Stimulated activated memory B cell treated with anti-CD40 and anti-IgM and Interleukin-4, amounts not matched to agents 10 μg/mL and 1 μg/mL and 100 μg/mL, for 72 hours (primary cell): ENCODE results near the gene RIN1.

ENCODE experiments used
- ATAC-seq: fragments of 150-1000 bp; cut with Tn5 transposase; 2 replicates; pipeline ENCODE4 v1.10.0; 2021
- H3K27ac Mint-ChIP-seq: one replicate; pipeline ENCODE4 v1.8.0; 2022; ENCODE audit warnings: mild to moderate bottlenecking, mixed read lengths
- H3K27me3 Mint-ChIP-seq: one replicate; pipeline ENCODE4 v1.8.0; 2022; ENCODE audit warnings: mixed read lengths
- H3K36me3 Mint-ChIP-seq: one replicate; pipeline ENCODE4 v1.8.0; 2022; ENCODE audit warnings: mixed read lengths
- H3K4me1 Mint-ChIP-seq: one replicate; pipeline ENCODE4 v1.8.0; 2022; ENCODE audit warnings: mixed read lengths
- H3K4me3 Mint-ChIP-seq: one replicate; pipeline ENCODE4 v1.8.0; 2022; ENCODE audit warnings: mild to moderate bottlenecking, moderate library complexity, mixed read lengths
- H3K9me3 Mint-ChIP-seq: one replicate; pipeline ENCODE4 v1.8.0; 2022; ENCODE audit warnings: mixed read lengths

Gene RIN1

DNA sequence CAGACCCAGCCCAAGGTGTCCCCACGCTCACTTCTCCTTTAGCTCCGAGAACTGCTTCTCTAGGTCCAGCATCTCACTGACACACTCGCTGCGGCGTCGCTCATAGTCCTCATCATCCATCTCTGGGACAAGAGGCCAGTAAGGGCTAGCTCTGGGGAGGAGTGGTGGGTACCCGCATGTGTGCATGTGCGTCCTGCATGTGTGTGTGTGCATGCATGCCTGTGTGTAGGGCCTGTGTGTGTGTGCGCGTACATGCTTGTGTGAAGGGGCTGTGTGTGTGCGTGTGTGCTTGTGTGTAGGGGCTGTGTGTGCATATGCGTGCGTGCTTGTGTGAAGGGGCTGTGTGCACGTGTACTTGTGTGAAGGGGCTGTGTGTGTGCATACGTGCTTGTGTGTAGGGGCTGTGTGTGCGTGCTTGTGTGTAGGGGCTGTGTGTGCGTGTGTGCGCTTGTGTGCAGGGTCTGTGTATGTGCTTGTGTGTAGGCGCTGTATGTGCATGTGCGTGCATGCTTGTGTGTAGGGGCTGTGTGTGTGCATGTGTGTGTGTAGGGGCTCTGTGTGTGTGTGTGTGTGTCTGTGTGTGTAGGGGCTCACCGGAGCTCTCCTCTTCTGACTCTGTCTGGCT lies 5.4 kb upstream of the RIN1 start:
- peaks cover 56% of the 10 kb centered on the region for H3K4me1 Mint-ChIP-seq
- no peak overlapping the region for H3K27ac Mint-ChIP-seq
- H3K9me3 Mint-ChIP-seq, result no peaks in the 10 kb centered on the region
- no peak for ATAC-seq
- no peak overlapping the region for H3K4me3 Mint-ChIP-seq
- peaks cover 56% of the 10 kb centered on the region for H3K36me3 Mint-ChIP-seq
- H3K27me3 Mint-ChIP-seq, result peaks cover under 1% of the 10 kb centered on the region

DNA sequence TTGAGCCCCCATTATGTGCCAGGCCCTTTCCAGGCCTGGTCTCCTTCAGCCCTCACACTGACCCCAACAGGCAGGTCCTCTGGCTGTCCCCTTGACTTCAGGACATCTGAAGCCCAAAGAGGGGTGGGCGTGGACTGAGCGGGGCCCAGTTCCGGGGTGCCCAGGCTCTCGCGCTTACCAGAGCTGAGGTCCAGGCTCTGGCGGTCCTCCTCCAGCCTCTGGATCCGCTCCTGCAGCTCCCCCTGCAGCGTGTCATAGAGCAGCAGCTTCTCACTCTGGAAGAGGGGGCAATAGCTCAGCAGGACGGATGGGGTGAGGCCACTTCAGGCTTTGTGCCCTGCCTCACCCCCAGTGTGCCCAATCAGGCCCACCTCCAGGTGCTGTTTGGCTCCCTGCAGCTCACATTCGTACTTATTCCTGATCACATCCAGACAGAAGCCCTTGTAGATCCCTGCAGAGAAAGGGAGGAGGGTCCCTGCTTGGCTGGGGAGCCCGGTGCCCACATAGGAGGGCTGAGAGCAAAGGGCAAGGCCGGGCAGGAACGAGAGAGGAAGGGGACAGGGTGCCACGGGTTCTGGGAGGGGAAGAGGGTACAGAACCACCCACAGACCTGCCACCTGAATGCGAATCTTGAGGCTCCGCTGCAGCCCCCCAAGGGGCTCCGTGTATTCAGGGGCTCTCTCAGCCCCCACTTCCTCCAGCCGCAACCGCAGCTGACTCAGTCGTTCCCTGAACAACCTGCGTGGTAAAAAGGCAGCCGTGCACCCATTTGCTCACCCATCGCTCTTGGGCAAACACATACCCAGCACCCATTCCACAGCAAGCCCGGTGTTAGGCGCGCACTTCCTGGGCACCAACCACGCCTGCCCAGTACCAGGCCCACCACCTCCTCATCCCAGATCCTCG lies 4.6 kb upstream of the RIN1 start:
- H3K4me3 Mint-ChIP-seq, result no peak overlapping the region
- no peak overlapping the region for H3K27ac Mint-ChIP-seq
- ATAC-seq, result no peak
- peaks cover 64% of the 10 kb centered on the region for H3K4me1 Mint-ChIP-seq
- peaks cover 8% of the 10 kb centered on the region for H3K27me3 Mint-ChIP-seq
- no peaks in the 10 kb centered on the region for H3K9me3 Mint-ChIP-seq
- H3K36me3 Mint-ChIP-seq, result peaks cover 56% of the 10 kb centered on the region

DNA sequence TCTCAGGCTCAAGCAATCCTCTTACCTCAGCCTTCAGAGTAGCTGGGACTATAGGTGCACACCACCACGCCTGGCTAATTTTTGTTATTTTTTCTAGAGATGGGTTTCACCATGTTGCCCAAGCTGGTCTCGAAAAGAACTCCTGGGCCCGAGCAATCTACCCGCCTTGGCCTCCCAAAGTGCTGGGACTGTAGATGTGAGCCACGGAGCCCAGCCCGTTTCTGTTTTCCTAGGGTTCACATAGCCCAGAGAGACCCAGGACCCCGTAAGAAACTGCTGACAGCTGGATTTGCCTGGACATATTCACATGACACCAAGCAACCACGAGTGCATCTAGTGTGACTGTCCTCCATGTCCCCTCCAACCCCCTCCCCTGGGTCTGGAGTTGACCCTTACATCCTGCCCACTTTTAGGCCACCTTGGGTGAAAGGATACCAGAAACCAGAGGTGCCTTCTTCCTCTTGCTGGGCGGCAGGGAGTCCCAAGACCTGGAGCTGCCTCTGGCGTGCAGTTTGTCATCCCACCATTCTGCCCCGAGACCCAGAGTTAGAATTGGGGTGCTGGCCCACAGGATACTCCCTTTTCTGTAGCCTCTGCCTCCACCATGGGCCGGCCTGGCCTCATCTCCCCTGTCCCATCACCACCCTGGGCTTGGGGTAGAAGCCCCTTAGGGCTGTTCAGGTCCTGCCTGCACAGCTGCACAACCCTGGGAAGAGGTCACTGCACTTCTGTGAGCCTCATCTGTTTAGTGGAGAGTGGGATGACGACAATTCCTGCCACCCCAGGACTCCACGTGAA lies 3.7 kb upstream of the RIN1 start:
- Mint-ChIP-seq H3K4me3 (no peak overlapping the region), H3K27ac (no peak overlapping the region), H3K36me3 (peaks cover 56% of the 10 kb centered on the region), H3K27me3 (peaks cover 9% of the 10 kb centered on the region), H3K9me3 (no peaks in the 10 kb centered on the region), H3K4me1 (peaks cover 64% of the 10 kb centered on the region)
- no peak for ATAC-seq

DNA sequence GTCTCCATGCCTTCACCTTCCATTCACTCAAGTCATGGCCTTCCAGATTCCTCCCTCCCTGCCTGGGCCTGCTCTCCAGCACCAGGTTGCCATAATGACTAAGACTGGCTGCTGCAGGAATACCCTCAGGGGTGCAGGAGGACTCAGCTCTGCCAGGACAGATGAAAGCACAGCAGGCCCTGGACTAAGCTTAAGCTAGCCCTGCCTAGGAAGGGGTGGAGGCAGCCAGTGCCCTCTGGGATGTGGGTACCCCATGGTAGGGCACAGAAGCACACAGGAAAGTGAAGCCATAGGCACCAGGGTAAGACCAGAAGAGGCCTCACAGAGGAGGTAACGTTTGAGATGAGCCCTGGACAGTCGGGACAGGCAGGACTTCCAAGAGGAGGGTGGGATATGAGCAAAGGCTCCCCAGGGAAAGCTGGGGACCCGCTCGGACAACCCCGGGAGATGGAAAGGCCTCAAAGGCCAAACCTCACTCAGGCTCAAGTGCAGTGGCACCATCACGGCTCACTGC lies 3.0 kb upstream of the RIN1 start:
- no peak for ATAC-seq
- Mint-ChIP-seq H3K4me3 (no peak overlapping the region), H3K4me1 (peaks cover 57% of the 10 kb centered on the region), H3K36me3 (peaks cover 56% of the 10 kb centered on the region), H3K27me3 (peaks cover 9% of the 10 kb centered on the region), H3K27ac (no peak overlapping the region), H3K9me3 (no peaks in the 10 kb centered on the region)

DNA sequence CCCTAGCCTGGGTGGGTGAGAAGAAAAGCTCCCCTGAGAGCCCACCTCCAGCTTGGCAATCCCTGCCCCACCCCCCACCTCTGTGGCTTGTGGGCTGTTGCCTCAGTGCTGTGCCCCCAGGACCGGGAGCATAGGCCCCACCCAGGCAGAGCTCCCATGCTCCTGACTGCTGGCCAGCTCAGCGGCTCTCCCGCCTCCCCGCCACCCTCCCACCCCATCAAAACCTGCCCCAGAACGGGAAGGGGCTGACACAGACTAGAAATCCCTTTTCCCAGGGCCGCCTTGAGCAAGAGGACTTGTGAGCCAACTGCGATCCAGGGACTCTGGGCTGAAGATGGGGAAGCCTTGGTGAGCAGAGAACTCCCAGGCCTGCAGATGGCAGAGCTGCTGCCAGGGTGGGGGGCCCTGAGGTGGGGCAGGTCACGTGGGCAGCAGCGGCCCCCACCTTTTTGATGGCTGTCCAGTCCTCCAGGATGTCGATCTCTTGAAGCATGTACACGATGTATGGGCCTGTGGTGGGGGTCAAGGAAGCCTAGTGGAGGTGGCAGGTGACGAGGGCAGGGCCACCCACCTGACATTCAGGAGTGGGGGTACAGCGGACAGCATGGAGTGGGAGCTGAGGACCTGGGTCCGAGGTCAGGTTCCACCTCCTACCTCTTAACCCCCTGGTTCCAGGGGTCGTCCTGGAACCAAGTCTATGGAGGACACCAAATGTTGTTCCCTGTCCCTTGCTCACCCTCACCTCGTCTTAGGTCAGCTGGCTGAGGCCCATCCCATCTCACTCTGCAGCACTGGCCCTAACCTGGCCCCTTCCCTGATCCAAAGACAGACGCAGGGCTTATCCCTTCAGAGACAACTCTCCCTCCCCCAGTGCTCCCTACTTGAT lies 2.3 kb upstream of the RIN1 start:
- no peak for ATAC-seq
- Mint-ChIP-seq H3K4me1 (peaks cover 52% of the 10 kb centered on the region), H3K36me3 (peaks cover 56% of the 10 kb centered on the region), H3K9me3 (no peaks in the 10 kb centered on the region), H3K27me3 (peaks cover 9% of the 10 kb centered on the region), H3K4me3 (no peak overlapping the region), H3K27ac (no peak overlapping the region)

DNA sequence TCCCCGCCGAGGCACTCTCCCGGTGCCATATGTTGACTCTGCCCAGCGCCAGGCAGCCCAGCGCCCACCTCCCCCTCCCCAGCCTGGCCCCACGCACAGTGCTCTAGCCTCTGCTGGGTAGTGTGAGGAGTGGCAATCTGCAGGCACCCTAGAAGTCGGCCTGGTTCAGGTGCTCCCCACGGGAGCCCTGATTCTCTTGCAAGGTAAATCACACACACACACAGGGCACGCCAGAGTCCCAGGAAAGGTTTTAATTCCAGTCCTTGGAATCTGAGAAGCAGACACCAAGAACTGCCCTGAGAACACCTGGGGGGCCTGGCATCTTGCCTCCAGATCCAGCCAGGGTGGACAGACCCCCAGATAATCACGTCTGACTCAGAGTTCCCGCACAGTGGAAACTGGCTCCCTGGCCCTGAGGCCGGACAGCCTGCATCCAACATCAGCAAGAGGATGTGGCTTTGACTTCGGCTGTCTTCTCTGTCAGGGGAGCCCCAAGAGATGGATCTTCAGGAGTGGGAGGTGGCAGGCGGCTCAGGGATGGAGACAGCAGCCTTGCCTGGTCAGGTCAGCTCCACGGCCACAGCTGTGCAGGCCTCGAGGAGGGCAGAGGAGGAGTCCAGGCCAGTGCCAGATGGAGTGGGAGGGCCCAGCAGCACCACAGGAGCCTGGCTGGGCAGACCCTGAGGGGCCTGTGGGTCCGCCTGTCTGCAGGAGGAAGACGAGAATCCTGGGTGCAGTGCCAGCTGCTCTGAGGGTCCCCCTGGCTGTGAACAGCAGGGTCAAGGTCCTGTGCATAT lies 1.1 kb upstream of the RIN1 start:
- peak overlapping the region; percentile 82 for H3K27ac Mint-ChIP-seq
- ATAC-seq, result no peak
- H3K4me3 Mint-ChIP-seq, result peak overlapping the region; percentile 76
- peaks cover 40% of the 10 kb centered on the region for H3K4me1 Mint-ChIP-seq
- no peaks in the 10 kb centered on the region for H3K9me3 Mint-ChIP-seq
- peaks cover 9% of the 10 kb centered on the region for H3K27me3 Mint-ChIP-seq
- peaks cover 46% of the 10 kb centered on the region for H3K36me3 Mint-ChIP-seq

DNA sequence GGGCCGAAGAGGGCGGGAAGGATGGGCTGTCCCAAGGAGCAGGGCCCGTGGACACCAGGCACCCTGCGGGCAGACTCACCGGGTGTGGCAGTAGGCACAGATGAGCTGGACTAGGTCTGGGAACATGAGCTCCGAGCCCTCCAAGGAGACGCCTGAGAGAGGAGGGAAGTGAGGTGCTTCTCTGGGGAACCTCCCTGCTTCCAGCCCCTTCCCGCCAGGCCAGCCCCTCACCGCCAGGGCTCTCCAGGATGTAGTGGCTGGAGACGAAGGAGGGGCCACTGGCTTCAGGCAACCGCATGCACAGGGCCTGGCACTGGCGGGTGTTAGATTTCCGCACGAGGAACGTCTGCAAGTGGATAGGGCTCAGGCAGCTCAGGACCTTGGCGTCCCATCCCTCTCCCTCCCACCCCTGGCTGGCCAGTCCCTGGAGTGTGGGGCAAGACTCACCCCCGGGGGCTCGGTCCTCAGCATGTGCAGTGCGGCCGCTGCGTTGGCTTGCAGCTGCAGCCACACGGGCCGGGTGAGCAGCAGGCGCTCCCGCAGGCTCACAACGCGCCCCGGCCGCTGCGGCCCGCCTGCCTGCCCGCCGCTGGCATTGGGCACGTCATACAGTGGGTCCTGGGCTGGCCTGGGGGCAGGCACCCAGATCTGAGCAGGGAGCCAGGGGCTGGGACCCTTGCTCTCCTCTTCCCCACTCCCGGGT lies 552 bp downstream of the RIN1 start:
- Mint-ChIP-seq H3K4me1 (peaks cover 40% of the 10 kb centered on the region), H3K4me3 (peak overlapping the region; percentile 76), H3K9me3 (no peaks in the 10 kb centered on the region), H3K36me3 (peaks cover 30% of the 10 kb centered on the region), H3K27ac (peak overlapping the region; percentile 82), H3K27me3 (peaks cover 9% of the 10 kb centered on the region)
- peak; percentile 3 for ATAC-seq

DNA sequence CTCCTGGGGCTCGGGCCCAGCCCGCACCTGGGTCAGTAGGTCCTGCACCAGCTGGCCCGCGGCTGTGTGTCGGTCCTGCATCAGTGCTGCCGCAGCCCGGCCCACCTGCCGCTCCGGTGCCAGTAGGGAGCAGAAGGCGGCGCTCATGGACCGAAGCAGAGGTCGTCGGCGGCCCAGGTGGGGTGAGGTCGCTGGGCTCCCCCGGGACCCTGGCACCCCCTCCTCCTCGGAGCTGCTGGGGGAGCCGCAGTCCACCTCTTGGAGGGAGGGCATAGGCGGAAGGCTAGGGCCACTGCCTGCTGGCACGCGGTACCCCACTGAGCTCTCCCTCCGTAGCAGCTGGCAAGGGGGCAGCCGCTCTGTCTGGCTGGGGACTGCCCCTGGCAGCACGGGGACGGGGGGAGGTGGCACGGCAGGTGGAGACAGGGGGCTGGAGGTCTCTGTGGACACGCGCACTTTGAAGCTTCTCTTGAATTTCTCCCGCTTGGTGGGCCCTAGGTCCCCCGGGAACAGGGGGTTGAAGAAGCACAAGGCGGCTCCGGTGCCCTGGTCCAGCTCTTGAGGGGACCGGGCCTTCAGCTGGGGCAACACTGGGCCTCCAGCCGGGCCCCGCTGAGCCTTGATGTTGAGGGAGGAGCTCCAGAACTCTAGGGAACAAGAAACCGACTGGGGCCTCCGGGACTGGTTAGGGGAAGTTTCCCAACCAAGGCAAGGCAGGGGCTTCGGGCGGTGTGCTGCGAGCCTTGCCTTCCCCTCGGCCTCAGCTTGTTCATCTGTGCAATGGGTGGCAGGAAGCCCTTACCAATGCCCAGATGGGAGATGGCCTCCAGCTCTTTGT lies 1.4 kb downstream of the RIN1 start:
- Mint-ChIP-seq H3K9me3 (no peaks in the 10 kb centered on the region), H3K27me3 (peaks cover 9% of the 10 kb centered on the region), H3K4me1 (peaks cover 40% of the 10 kb centered on the region), H3K4me3 (no peak overlapping the region), H3K27ac (peak overlapping the region; percentile 26), H3K36me3 (peaks cover 22% of the 10 kb centered on the region)
- no peak for ATAC-seq

DNA sequence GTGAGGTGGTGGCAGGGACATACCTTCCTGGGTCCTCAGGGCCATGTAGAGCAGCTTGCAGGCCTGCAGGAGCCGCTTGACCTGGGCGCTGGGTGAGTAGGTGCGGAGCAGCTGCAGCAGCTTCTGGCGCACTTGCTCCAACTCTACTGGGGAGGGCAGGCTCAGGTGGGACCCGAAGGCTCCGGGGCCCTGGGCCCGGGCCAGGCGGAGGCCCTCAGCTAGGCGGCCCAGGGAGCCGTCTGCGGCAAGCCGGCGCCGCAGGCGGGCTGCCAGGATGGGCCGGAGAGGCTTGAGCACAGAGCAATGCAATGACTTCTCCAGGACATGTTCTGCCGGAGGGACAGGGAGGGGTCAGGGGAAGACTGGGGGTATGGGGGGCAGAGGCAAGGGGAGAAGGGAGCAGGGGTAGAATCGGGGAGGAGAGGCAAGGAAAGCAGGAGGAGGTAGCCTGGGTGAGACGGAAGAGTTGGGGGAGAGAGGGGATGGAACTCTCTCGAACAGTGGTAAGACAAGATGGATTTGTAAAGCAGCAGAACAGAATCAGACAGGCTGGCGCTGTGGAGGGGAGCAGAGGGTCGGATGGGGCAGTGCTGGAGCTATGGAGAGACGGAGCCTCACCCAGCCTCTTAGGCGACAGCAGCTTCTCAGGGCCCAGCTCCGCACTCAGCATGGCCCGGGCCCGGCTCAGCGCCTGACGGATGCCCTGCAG lies 2.2 kb downstream of the RIN1 start:
- Mint-ChIP-seq H3K36me3 (peaks cover 15% of the 10 kb centered on the region), H3K27ac (no peak overlapping the region), H3K4me1 (peaks cover 37% of the 10 kb centered on the region), H3K4me3 (no peak overlapping the region), H3K27me3 (peaks cover 9% of the 10 kb centered on the region), H3K9me3 (no peaks in the 10 kb centered on the region)
- no peak for ATAC-seq

DNA sequence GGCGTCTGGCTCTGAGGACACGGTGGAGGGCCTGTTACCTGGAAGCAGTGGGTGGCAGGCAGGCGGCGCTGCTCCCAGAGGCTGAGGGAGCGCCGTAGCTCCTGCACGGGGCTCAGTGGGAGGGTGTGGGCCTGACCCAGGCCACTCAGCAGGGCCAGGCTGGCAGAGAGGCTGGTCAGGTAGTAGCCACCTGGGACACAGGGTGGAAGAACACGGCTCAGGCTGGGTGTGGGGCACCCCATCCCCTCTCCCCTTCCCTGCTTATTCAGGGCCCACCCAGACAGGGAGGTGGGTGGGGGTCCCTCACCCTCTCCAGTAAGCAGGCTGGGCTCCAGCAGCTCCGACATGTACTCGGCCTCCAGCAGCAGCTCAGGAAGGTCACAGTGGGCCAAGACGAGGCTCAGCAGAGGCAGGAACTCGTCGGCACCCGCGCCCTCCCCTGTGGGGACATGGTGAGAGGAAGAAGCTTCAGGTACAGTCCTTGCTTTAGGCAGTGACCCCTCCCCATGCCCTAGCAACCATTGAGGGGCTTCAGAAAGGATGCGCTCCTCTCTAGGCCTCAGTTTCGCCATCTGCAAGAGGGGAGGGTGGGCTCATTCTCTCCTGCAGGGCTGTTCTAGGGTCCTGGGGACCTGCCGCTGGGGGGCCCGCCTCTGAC lies 2.9 kb downstream of the RIN1 start:
- no peak for ATAC-seq
- Mint-ChIP-seq H3K4me3 (no peak overlapping the region), H3K9me3 (no peaks in the 10 kb centered on the region), H3K36me3 (peaks cover 8% of the 10 kb centered on the region), H3K4me1 (peaks cover 38% of the 10 kb centered on the region), H3K27ac (peak overlapping the region; percentile 26), H3K27me3 (peaks cover 9% of the 10 kb centered on the region)

DNA sequence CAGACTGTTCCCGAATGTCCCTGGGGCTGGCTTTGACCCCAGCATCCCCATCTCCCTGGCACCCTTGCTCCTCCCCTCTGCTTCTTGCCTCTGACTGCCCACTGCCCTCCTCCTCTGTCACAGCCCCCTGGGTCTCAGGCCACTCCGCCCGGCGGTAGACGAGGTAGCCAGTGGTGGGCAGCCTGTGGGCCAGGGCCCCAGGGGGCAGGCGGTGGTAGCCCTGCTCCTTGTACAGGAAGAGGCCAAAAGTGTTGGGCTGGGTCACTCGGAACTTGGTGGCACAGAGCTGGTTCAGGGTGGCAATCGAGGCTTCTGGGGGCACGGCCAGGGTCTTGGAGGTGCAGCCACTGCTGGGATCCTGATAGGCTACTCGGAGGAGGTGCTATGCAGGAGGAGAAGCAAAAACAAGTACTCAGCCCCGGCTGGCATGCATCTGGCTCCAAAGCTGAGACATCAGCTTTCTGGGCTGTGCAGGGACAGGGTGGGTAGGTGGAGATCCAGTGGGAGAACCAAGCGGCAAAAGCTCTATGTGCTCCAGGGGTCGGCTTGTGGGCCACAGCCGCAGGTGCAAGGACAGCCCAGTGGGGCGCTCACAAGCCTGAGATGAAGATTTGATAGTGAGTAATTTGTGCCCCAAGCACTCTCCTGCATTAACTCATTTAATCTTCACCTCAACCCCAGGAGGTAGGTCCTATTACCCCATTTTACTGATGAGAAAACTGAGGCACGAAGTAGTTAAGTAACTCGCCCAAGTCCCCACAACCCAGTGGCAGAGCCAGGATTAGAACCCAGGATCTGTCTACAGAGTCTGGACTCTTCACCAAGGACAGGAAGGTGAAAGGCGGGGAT lies 3.6 kb downstream of the RIN1 start:
- no peak overlapping the region for H3K4me3 Mint-ChIP-seq
- no peak for ATAC-seq
- peaks cover 9% of the 10 kb centered on the region for H3K27me3 Mint-ChIP-seq
- H3K36me3 Mint-ChIP-seq, result peaks cover 6% of the 10 kb centered on the region
- no peaks in the 10 kb centered on the region for H3K9me3 Mint-ChIP-seq
- peaks cover 40% of the 10 kb centered on the region for H3K4me1 Mint-ChIP-seq
- peak overlapping the region; percentile 26 for H3K27ac Mint-ChIP-seq
